Spleen (tissue), 11 donors: ENCODE results near the gene FGGY. TPM values are rescaled to one million over a fixed set of nuclear protein-coding genes. Genes with fewer than 3 reads are reported as not detected.

Source experiments
- DNase-seq: peaks from one replicate; pipeline ENCODE4 v3.0.0-alpha.2; 2020
- H3K27ac ChIP-seq, 8 donors: fragments of 200-600 bp; sonication (generic) in 7 of 8; 1 replicate in 4 of 8; 2 replicates in 4 of 8; pipeline versions ENCODE4 v1.5.0 to v1.8.0; 2016 to 2021; ENCODE audit warnings: inconsistent platforms in 4 of 8, mild to moderate bottlenecking in 4 of 8, moderate library complexity in 1 of 8
- H3K27me3 ChIP-seq, 7 donors: fragments of 200-600 bp; sonication (generic) in 6 of 7; replicated peaks in 1 of 7; 1 replicate in 4 of 7; 2 replicates in 3 of 7; pipeline versions ENCODE4 v1.5.0 to v1.8.0; 2016 to 2021; ENCODE audit warnings: inconsistent platforms in 3 of 7, mild to moderate bottlenecking in 1 of 7
- H3K36me3 ChIP-seq, 6 donors: fragments of 200-600 bp; sonication (generic) in 5 of 6; 1 replicate in 4 of 6; 2 replicates in 2 of 6; pipeline versions ENCODE4 v1.5.0 to v1.8.0; 2016 to 2021; ENCODE audit warnings: inconsistent platforms in 2 of 6
- H3K4me1 ChIP-seq, 6 donors: fragments of 200-600 bp; sonication (generic) in 5 of 6; 1 replicate in 3 of 6; 2 replicates in 3 of 6; pipeline versions ENCODE4 v1.5.0 to v1.8.0; 2016 to 2021; ENCODE audit warnings: inconsistent platforms in 3 of 6
- H3K4me3 ChIP-seq, 8 donors: fragments of 200-600 bp; sonication (generic) in 7 of 8; 1 replicate in 4 of 8; 2 replicates in 4 of 8; pipeline versions ENCODE4 v1.5.0 to v1.8.0; 2016 to 2021; ENCODE audit warnings: inconsistent platforms in 4 of 8, mild to moderate bottlenecking in 4 of 8, moderate library complexity in 2 of 8
- H3K9me3 ChIP-seq, 8 donors: fragments of 200-600 bp; sonication (generic) in 7 of 8; 1 replicate in 4 of 8; 2 replicates in 4 of 8; pipeline versions ENCODE4 v1.5.0 to v1.8.0; 2016 to 2021; ENCODE audit warnings: inconsistent platforms in 4 of 8
- CTCF ChIP-seq, 11 experiments: fragments of 200-600 bp in 7 of 11; fragments of 450-650 bp in 4 of 11; sonication (generic) in 4 of 11; IDR thresholded peaks in 8 of 11; conservative IDR thresholded peaks in 3 of 11; 1 replicate in 7 of 11; 2 replicates in 4 of 11; pipeline versions ENCODE4 v1.4.0 to v1.8.0; 2016 to 2021; ENCODE audit warnings: antibody characterized with exemption in 11 of 11, inconsistent platforms in 4 of 11, mild to moderate bottlenecking in 1 of 11
- POLR2A ChIP-seq, 3 donors: fragments of 450-650 bp; IDR thresholded peaks; one replicate each; pipeline ENCODE4 v1.5.1; 2017; ENCODE audit warnings: antibody characterized with exemption in 3 of 3, mild to moderate bottlenecking in 1 of 3
- POLR2AphosphoS5 ChIP-seq, 3 donors: sonication (generic); formaldehyde crosslinking; IDR thresholded peaks; one replicate each; pipeline ENCODE4 v1.5.1; 2017; ENCODE audit warnings: antibody characterized with exemption in 3 of 3
- WGBS, 5 donors: extraction: QIAGEN DNeasy Blood & Tissue Kit in 3 of 5; methylation state at CpG; one replicate each; pipeline versions ENCODE4 v1.1.5 to v1.1.7; 2013 to 2018; 5-methylcytosine and 5-hydroxymethylcytosine counted together
- intact Hi-C: fragments of 100-400 bp; cut with DNase I; formaldehyde crosslinking; loops from one replicate; pipeline ENCODE4 v1.15.0; 2023; ENCODE audit warnings: low total_unique reads
- polyA plus RNA-seq, 3 donors: library from polyadenylated mRNA; stranded (reverse); fragments of 200-250 nt; gene quantifications; one replicate each; pipeline ENCODE4 v1.2.1, GENCODE V29; 2013
- total RNA-seq, 7 donors: library from RNA; depleted of rRNA in 3 of 7; stranded (reverse); fragments of >200 nt in 3 of 7; fragmentation: NEBNext Ultra II Directional in 4 of 7; extraction: Animal tissue kit (Norgen Biotek cat#: 25700) in 4 of 7; gene quantifications; one replicate each; pipeline versions ENCODE4 v1.1.0 to v1.2.1, GENCODE V29; 2016 to 2021
- donor health status: healthy with polysubstance abuse.
- donor health status: DM: no; HTN: no; CAD: no; lungs with moderate emphysema.
- donor health status: DM: no; HTN: no; CAD: no.
- donor health status: Bipolar disorder and iron deficiency.
- donor health status: healthy.
- donor health status: DM: no; HTN: no; CAD: no.
- donor health status: DM: yes; HTN: yes; CAD: no.

The FGGY gene
- total and polyA plus RNA-seq, 10 donors: 1.7 to 27.8 (median 13.2) TPM

- DNase-seq: no peak
- Histone ChIP-seq H3K4me1 (peaks cover 0 to 14% (median 9%) of the 10 kb centered on the region in 6 donors), H3K9me3 (no peaks in the 10 kb centered on the region), H3K27me3 (no peaks in the 10 kb centered on the region), H3K36me3 (no peaks in the 10 kb centered on the region), H3K27ac (no peak overlapping the region), H3K4me3 (no peak overlapping the region)
- TF ChIP-seq POLR2AphosphoS5 (IDR thresholded peaks at IDR 0.05) (no peak), CTCF (IDR thresholded peaks at IDR 0.05 in 8 of 11, conservative IDR thresholded peaks at IDR 0.05 in 3 of 11) (no peak), POLR2A (IDR thresholded peaks at IDR 0.05) (no peak)
- WGBS, 5 donors: 95 to 100% (median 100%) methylated on average over 1 of the region's 1 CpG
- intact Hi-C loops: no loop called here
Observed at GRCh38 chr1:59482986-59483385, 186.1 kb downstream of the FGGY start.

GRCh38 chr1:59484096-59484495, 187.2 kb downstream of the FGGY start:
- TF ChIP-seq POLR2A (IDR thresholded peaks at IDR 0.05): no peak
- no peak for TF ChIP-seq CTCF (IDR thresholded peaks at IDR 0.05 in 8 of 11, conservative IDR thresholded peaks at IDR 0.05 in 3 of 11)
- TF ChIP-seq POLR2AphosphoS5 (IDR thresholded peaks at IDR 0.05): no peak
- Histone ChIP-seq H3K4me3 (no peak overlapping the region), H3K4me1 (peaks cover 0 to 14% (median 9%) of the 10 kb centered on the region in 6 donors), H3K36me3 (no peaks in the 10 kb centered on the region), H3K27me3 (no peaks in the 10 kb centered on the region), H3K9me3 (no peaks in the 10 kb centered on the region), H3K27ac (peak overlapping the region in 1 of 8 donors; percentile 1)
- DNase-seq: no peak
- 58 to 81% (median 72%) methylated on average over 1 of the region's 1 CpG for WGBS, 5 donors
- intact Hi-C loops: no loop called here

- TF ChIP-seq POLR2AphosphoS5 (IDR thresholded peaks at IDR 0.05) (no peak), CTCF (IDR thresholded peaks at IDR 0.05 in 8 of 11, conservative IDR thresholded peaks at IDR 0.05 in 3 of 11) (no peak), POLR2A (IDR thresholded peaks at IDR 0.05) (no peak)
- no peaks in the 10 kb centered on the region for H3K36me3 ChIP-seq
- H3K27me3 ChIP-seq: no peaks in the 10 kb centered on the region
- no peak overlapping the region for H3K4me3 ChIP-seq
- 84 to 96% (median 92%) methylated on average over 2 of the region's 2 CpGs for WGBS, 5 donors
- H3K9me3 ChIP-seq: no peaks in the 10 kb centered on the region
- no peak for DNase-seq
- intact Hi-C loops: no loop called here
- no peak overlapping the region for H3K27ac ChIP-seq
- peaks cover 0 to 14% (median 9%) of the 10 kb centered on the region in 6 donors for H3K4me1 ChIP-seq
Observed at GRCh38 chr1:59485171-59485570, 188.3 kb downstream of the FGGY start.

- no peak for TF ChIP-seq POLR2A (IDR thresholded peaks at IDR 0.05)
- no peak for TF ChIP-seq POLR2AphosphoS5 (IDR thresholded peaks at IDR 0.05)
- TF ChIP-seq CTCF (IDR thresholded peaks at IDR 0.05 in 8 of 11, conservative IDR thresholded peaks at IDR 0.05 in 3 of 11): no peak
- Histone ChIP-seq H3K4me1 (peaks cover 0 to 14% (median 9%) of the 10 kb centered on the region in 6 donors), H3K9me3 (no peaks in the 10 kb centered on the region), H3K27ac (no peak overlapping the region), H3K27me3 (no peaks in the 10 kb centered on the region), H3K4me3 (no peak overlapping the region), H3K36me3 (no peaks in the 10 kb centered on the region)
- intact Hi-C loops: no loop called here
- 82 to 98% (median 90%) methylated on average over 2 of the region's 2 CpGs for WGBS, 5 donors
- no peak for DNase-seq
Observed at GRCh38 chr1:59485949-59486348, 189.1 kb downstream of the FGGY start.
